GM10248 (cell line): ENCODE results near the gene GNB1.

ENCODE experiments used
- CTCF ChIA-PET: fragments of 300-600 bp; sonication (Branson Sonifier 250); formaldehyde crosslinking; extraction: SDS; loops from one replicate; lab custom pipeline; 2021; ENCODE audit warnings: antibody characterized with exemption; lab: Yijun Ruan, JAX
- POLR2A ChIA-PET: fragments of 350-650 bp; sonication (Branson Sonifier 250); formaldehyde crosslinking; extraction: SDS; loops from one replicate; lab custom pipeline; 2020; ENCODE audit warnings: antibody characterized with exemption; lab: Yijun Ruan, JAX
- DNase-seq: peaks from one replicate; pipeline ENCODE4 v3.0.0; 2012; ENCODE audit errors: extremely low spot score
- CTCF ChIP-seq: IDR thresholded peaks from 2 replicates; pipeline ENCODE4 v1.5.1; 2012; ENCODE audit warnings: mild to moderate bottlenecking, low read depth; ENCODE audit errors: extremely low read depth, missing control alignments, control extremely low read depth

The GNB1 gene

DNA sequence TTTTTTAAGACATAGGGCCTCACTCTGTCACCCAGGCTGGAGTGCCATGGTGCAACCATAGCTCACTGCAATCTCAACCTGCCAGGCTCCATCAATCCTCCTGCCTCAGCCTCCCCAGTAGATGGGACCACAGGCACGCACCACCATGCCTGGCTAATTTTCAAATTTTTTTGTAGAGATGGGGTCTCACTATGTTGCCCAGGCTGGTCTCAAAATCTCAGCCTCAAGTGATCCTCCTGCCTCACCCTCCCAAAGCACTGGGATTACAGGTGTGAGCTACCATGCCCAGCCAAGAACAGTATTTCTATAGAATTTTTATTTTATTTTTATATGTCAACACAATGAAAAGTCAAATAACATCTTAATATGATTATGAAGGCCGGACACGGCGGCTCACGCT is 10.9 kb downstream of the GNB1 start:
- no peak for DNase-seq
- ChIA-PET POLR2A (interaction anchor here (0.7 kb wide), 1 partner anchor 1896 kb away, joined by 5 read pairs; no protein-coding TSS in a partner anchor), CTCF (interaction anchor here (1.2 to 2.4 kb wide), 5 partner anchors 10 to 100 kb away, joined by 3 to 11 read pairs (median 4); no protein-coding TSS in a partner anchor)
- no peak for TF ChIP-seq CTCF

- ChIA-PET POLR2A (no interaction called here), CTCF (interaction anchor here (0.7 to 1.5 kb wide), 2 partner anchors 8 to 10 kb away, joined by 3 to 6 read pairs; no protein-coding TSS in a partner anchor)
- DNase-seq, result no peak
- no peak for TF ChIP-seq CTCF
Measured at GRCh38 chr1:1877865-1878436, 12.9 kb downstream of the GNB1 start.

DNA sequence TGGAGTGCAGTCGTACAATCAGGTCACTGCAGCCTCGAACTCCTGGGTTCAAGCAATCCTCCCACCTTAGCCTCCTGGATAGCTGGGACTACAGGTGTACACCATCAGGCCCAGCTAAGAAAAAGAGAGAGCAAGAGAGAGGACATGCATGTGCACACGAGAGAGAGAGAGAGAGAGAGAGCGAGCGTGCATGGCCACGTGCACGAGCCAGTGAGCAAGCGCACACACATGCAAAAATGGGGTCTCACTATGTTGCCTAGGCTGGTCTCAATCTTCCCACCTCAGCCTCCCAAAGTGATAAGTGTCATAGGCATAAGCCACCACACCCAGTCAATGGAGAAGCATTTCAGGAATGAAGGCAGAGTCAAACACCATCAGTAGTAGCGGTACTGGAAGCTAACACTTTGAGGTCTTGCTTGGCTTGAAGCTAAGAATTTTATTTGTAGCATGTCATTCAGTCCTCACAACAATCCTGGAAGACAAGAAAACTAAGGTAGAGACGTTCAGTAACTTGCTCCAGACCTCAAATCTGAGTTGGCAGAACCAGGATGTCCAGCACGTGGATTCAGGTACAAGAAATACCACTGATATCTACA is 14.5 kb downstream of the GNB1 start:
- ChIA-PET CTCF (interaction anchor here (1.4 kb wide), 1 partner anchor 11 kb away, joined by 3 read pairs; no protein-coding TSS in a partner anchor), POLR2A (interaction anchor here (0.7 to 2.0 kb wide), 3 partner anchors 9 to 152 kb away, joined by 3 to 9 read pairs (median 5); no protein-coding TSS in a partner anchor)
- TF ChIP-seq CTCF, result no peak
- DNase-seq, result no peak

DNA sequence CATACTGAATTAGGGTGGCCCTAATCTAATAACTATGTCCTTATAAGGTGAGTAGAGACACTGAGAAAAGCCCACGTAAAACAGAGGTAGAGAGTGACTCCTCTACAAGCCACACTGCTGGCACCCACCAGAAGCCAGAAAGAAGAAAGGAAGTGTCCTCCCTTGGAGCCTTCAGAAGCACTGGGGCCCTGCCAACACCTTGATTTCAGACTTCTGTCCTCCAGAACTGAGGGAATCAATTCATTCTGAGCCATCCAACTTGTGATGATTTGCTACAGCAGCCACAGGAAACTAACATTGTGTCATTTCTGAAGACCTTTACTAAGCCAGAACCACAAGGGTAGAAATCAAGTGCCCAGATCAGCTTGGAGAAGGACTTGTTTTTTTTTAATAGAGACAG is 15.0 kb downstream of the GNB1 start:
- POLR2A ChIA-PET, result interaction anchor here (0.7 to 2.0 kb wide), 2 partner anchors 10 kb away, joined by 3 to 9 read pairs; no protein-coding TSS in a partner anchor

DNA sequence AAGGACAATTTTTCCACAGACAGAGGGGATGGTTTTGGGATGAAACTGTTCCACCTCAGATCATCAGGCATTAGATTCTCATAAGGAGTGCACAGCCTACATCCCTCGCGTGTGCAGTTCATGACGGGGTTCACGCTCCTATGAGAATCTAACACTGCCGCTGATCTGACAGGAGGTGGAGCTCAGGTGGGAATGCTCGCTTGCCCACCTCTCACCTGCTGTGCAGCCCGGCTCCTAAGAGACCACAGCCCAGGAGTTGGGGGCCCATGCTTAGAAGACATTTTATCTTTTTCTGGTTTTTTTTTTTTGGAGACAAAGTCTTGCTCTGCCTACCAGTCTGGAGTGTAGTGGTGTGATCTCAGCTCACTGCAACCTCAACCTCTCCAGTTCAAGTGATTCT is 16.0 kb downstream of the GNB1 start:
- ChIA-PET CTCF (interaction anchor here (1.4 to 1.5 kb wide), 2 partner anchors 9 to 31 kb away, joined by 4 read pairs; no protein-coding TSS in a partner anchor), POLR2A (interaction anchor here (2.0 kb wide), 1 partner anchor 11 kb away, joined by 9 read pairs; no protein-coding TSS in a partner anchor)
- TF ChIP-seq CTCF, result no peak
- no peak for DNase-seq

More for the DNA sequence above, 15.0 kb downstream of the GNB1 start:
- no peak for DNase-seq
- no peak for TF ChIP-seq CTCF
- CTCF ChIA-PET, result interaction anchor here (0.9 to 1.5 kb wide), 3 partner anchors 8 to 15 kb away, joined by 3 to 4 read pairs (median 4); no protein-coding TSS in a partner anchor

GRCh38 chr1:1873186-1873585 is 17.7 kb downstream of the GNB1 start:
- ChIA-PET POLR2A (no interaction called here), CTCF (interaction anchor here (1.4 kb wide), 1 partner anchor 15 kb away, joined by 3 read pairs; no protein-coding TSS in a partner anchor)
- DNase-seq, result no peak
- no peak for TF ChIP-seq CTCF
